Measurements from ENCODE around the gene CCDC127.

GRCh38 chr5:208449-209114, 9.4 kb downstream of the CCDC127 start:
- TF ChIP-seq CTCF (IDR thresholded peaks at IDR 0.05; ENCODE audit: borderline replicate concordance, extremely low read depth, low read length, poor library complexity, severe bottlenecking) = no peak
- no peak for TF ChIP-seq EZH2 (IDR thresholded peaks at IDR 0.05; ENCODE audit: borderline replicate concordance, low read depth, low read length, severe bottlenecking)
